ENCODE data around the gene ALG8.

Gene ALG8

GRCh38 chr11:78160557-78160956, 21.1 kb upstream of the ALG8 start:
- FAIRE-seq: no peak
- DNase-seq (ENCODE audit: low spot score): no peak

DNA sequence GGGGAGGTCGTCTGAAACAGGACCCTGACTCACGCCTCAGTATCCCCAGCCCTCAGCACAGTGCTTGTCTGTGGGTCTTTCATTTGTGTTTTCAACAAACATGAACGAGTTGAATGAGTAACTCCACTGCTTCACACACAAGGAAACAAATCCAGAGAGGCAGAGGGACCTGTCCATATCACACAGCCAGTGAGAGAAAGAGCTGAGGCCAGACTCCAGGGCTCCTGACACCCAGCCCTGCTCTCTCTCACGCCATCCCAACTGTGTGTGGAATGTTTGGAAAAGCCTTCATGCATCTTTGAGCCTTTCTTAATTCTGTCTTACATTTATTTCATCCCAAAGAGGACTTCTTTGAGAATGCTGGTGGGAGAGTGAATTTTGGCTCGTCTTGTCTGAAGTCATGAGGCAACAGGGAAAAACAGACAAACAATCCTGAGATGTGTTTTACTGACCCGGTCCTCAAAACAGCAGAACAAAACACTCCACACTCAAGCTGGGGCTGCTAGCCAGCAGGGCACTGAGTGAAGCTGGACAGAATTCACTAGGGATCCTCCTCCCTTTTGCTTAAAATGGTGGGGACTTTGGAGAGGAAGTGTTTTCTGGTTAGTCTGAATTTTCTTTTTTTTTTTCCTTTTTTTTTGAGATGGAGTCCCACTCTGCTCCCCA, 19.7 kb upstream of the ALG8 start:
- FAIRE-seq: no peak

DNA sequence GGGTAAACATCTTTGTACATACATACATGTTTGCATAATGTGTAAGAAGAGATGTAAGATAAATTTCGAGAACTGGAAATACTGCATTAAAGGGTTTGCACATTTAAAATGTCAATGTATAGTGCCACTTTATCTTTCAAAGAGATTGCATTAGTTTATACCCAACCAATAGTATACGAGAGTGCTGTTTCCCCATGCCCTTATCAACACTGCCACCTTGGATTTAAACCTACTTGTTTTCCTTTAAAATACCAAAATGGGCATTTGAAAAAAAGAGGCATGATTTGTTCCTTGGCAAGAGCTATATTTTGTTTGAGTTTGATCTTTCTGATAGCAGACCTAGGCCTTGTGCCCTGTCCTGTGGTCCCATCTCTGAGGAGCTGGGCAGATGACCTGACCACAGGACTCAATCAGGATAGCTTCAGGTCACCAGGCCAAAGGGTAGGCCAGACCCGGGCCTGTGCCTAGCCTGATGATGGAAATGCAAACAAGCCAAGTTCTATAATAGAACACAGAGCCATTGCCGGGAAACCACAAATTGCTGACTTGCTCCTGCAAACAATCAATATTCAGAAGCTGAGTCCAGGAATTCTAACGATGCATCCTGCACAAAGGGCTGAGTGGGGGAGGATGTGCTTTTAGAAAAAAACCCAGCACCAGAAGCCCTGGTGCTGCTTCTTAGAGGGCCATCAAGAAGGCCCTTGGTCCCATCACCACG, 16.9 kb upstream of the ALG8 start:
- FAIRE-seq (no peak), DNase-seq (ENCODE audit: low spot score) (no peak)

More for the DNA sequence above, 19.7 kb upstream of the ALG8 start:
- no peak for DNase-seq (ENCODE audit: low spot score)

DNA sequence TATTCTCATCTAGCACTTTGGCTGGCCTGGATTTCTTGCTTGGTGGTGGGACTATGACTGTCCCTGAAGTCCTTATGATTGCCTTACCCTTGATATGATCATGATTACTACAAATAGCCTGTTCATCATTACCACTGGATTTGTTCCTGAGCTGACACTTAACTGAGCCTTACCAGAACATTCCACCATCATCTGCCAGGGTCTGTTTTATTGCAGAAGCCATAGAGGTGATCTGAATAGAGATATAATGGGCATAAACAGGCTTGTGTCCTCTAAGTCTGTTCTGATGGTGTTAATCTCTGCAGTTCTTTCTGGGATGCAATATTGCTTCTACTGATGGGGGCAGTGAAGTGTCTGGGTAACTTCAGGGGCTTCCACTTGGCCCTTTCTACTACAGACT, 12.4 kb upstream of the ALG8 start:
- DNase-seq (ENCODE audit: low spot score) (no peak), FAIRE-seq (no peak)

DNA sequence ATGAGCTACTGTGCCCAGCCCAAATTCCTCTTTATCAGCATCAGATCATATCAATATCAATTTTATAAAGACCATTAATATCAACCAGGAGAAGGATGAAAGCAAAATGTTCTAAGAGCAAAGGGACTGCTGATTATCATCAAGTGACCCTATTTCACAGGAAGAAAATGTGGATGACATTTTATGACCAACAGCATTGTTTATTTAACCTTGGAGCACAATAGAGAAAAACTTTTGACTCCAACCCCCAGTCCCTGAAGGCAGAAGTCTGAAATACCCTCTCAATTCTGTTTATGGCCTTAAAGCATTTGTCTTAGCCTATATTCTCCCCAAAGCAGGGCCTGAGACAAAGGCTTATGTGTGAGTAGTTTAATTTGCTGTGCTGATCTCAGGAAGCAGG, 11.3 kb upstream of the ALG8 start:
- FAIRE-seq: no peak
- no peak for DNase-seq (ENCODE audit: low spot score)

GRCh38 chr11:78150346-78150745, 10.9 kb upstream of the ALG8 start:
- no peak for FAIRE-seq
- DNase-seq (ENCODE audit: low spot score): no peak

- FAIRE-seq: no peak
- DNase-seq (ENCODE audit: low spot score): no peak
Measured at GRCh38 chr11:78149646-78150045, 10.2 kb upstream of the ALG8 start.

DNA sequence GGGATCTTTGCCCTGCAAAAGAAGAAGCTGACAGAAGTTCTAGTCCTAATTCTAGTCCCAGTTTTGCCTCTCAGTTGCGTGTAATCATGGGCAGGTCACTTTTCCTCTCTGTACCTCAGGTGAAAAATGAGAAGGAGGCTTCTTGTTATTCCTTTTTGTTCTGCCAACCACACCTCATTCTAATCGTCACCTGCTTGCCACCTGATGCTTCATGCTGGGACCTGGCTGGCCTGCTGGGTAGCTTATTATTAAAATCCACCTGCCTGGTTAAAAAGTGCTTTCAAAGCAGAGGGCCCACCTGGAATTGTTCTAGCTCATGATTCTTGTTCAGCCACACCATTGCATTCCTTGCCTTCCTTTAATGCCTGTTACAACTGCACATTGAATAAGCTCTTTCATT, 8.4 kb upstream of the ALG8 start:
- DNase-seq (ENCODE audit: low spot score): no peak
- no peak for FAIRE-seq

GRCh38 chr11:78145511-78146025, 6.1 kb upstream of the ALG8 start:
- no peak for FAIRE-seq

DNA sequence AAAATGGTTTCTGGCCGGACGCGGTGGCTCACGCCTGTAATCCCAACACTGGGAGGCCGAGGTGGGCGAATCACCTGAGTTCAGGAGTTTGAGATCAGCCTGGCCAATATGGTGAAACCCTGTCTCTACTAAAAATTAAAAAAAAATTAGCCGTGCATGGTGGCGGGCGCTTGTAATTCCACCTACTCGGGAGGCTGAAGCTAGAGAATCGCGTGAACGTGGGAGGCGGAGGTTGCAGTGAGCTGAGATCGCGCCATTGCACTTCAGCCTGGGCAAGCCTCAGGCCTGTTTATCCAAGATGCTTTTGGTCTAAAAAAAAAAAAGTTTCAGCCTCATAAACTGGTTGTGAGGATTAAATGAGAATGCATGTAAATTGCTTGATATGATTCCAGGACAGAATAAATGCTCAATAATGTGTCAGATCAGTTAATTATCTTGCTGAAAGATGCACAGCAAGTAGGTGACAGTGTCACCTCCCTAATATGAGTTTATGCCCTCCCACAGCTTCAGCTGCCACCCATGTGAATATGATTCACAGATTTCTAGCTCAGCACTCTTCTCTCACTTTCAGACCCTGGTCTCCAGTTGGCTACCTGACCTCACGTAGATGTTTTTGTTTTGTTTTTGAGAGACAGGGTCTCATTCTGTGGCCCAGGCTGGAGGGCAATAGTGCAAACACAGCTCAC, 1.1 kb upstream of the ALG8 start:
- FAIRE-seq: no peak
- no peak for DNase-seq (ENCODE audit: low spot score)

More at GRCh38 chr11:78145511-78146025, 6.1 kb upstream of the ALG8 start:
- DNase-seq (ENCODE audit: low spot score): no peak

DNA sequence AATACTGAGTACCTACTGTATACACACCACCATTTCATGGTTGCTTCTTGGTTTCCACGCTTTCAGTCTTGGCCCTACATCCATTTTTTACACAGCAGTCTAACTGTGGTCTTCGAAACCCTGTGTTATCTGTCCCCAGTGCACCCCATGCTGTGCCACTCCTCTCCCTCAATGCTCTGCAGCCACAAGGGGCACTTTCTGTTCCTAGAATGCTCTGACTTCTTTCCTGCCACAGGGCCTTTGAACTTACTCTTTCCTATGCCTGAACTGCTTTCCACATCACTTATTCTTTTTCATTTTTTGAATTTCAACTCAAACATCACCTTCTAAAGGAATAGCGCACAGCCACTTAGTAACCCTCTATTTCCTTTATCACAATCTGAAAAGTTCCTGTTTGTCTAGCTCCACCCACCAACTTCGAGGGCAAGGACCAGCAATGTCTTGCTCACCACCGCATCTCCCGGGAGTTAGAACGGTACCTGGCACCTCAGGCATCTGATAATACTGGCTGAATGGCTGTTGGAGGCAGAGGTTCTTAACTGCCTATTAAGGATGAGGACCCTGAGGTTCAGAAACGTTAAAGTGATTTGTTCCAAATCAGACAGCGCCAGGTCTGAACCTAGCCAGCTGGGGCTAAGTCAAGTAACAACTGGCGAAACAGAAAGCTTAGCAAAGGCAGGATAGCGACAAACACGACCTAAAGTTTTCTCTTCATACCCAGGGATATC, 568 bp downstream of the ALG8 start:
- no peak for FAIRE-seq
- peak; percentile 54 for DNase-seq (ENCODE audit: low spot score)

DNA sequence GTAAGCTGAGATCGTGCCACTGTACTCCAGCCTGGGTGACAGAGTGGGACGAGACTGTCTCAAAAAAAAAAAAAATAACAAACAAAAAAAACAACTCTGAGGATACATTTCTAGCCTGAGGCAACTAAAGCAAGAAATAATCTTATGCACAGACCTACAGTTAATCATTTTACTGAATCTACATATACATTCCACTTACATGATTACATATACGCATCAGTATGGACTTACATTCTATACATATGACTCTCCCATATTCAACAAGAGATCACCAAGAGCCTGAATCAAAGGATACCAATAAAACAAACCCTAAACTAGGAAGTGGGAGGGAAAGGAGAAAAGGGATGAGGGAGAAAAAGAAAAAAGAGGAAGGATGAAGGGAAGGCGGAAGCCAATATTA, 1.1 kb downstream of the ALG8 start:
- FAIRE-seq (no peak), DNase-seq (ENCODE audit: low spot score) (no peak)

GRCh38 chr11:78132475-78132874, 7.0 kb downstream of the ALG8 start:
- no peak for DNase-seq (ENCODE audit: low spot score)
- no peak for FAIRE-seq

DNA sequence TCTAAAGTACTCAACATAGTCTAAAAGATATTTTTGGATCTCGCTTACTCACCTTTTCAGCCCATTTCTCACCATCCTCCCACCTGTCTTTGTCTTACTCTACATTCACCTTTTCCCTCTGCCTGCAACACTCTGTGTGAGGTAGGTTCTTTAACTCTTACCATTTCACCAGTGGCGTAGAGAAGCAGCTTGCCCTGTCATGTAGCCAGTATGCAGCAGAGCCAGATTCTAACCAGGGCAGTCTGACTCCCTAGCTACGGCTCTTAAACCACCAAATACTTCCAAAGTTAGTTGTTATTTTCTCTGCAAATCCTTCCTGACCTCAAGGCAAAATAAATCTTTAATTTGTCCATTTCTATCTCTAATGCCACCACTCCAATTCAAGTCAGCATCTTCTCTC, 7.5 kb downstream of the ALG8 start:
- FAIRE-seq: no peak
- DNase-seq (ENCODE audit: low spot score): no peak

GRCh38 chr11:78127403-78127802, 12.0 kb downstream of the ALG8 start:
- no peak for DNase-seq (ENCODE audit: low spot score)
- FAIRE-seq: no peak

DNA sequence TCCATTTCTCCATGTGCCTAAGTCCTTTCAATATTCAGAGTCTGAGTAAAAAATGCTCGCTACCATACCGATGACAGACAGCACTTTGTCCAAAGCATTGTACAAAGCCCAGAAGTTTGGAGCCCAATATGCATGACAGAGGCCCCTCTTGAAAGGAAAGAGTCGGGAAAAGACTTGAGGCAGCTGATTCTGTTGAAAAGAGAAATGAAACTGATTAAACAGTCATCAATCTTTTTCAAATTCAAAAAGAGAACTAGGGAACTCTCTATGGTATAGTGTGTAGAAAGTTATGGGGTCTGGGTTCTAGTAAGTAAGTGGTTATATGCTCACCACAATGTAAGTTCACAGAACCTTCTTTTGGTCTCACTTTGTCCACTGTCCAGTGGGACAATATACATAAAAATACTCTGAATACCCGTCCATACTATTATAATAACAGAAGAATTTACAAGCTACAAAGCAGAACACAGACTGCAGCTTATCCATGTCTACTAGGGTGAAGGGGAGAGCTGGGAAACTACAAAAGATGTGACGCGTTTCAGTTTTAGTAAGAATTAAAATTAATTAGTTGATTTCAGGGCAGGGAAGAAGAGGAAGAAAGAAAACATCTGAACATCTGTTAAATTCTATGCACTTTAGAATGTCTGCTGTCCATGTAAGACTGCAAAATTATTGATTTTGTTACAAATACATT, 26.7 kb downstream of the ALG8 start:
- no peak for FAIRE-seq

DNA sequence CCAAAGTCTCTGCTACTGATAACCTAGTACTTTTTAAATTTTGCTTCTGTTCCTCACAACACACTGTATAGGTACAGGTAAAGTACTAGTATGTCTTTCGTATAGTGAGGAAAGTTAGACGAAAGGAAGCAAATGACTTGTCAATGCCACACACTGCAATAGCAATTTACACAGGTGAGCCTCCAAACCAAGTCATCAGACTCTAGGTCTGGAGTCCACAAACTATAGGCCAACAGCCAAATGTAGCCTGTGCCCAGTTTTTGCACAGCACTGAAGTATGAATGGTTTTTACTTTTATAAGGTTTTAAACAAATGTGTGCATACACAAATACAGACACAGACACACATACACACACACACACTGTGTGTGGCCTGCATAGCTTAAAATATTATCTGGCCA, 28.1 kb downstream of the ALG8 start:
- FAIRE-seq: no peak
- no peak for DNase-seq (ENCODE audit: low spot score)

More for the DNA sequence above, 26.7 kb downstream of the ALG8 start:
- DNase-seq (ENCODE audit: low spot score): no peak

DNA sequence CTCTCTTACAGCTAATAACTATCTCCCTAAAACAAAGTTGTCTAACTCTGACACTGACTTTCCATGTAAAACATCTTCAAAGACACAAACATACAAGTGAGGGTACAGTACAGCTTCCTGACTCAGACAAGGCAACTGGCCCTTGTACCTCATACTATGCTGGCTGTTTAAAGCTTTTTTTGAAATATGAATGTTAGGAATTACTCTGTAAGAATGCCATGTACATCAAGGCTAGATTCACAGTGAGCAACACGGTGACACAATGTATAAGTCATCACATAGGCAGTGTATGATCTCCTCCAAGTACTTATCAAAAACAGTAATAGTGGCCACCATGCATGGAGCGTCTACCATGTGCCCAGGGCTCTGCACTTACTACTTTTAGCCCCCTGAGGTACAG, 28.6 kb downstream of the ALG8 start:
- no peak for FAIRE-seq
- no peak for DNase-seq (ENCODE audit: low spot score)

DNA sequence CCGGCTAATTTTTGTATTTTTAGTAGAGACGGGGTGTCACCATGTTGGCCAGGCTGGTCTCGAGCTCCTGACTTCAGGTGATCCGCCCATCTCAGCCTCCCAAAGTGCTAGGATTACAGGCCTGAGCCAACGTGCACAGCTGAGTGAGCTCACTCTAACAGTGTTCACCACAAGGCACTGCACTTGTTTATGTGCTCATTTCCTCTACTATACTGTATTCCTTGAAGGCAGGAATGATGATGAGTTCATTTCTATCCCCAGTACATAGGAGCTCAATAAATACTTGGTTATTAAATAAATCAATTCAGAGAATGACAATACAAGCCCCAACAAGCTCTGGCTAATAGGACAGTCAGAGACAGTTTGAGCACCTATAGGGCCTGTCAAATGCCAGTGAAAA, 29.1 kb downstream of the ALG8 start:
- DNase-seq (ENCODE audit: low spot score) (no peak), FAIRE-seq (no peak)

- FAIRE-seq: no peak
Measured at GRCh38 chr11:78109081-78110015, 30.1 kb downstream of the ALG8 start.

More at GRCh38 chr11:78109081-78110015, 30.1 kb downstream of the ALG8 start:
- no peak for DNase-seq (ENCODE audit: low spot score)
